ENCODE results near the gene GMCL1.

GRCh38 chr2:69797235-69797634 is 32.2 kb upstream of the GMCL1 start:
- TF ChIP-seq, protein P1, sequence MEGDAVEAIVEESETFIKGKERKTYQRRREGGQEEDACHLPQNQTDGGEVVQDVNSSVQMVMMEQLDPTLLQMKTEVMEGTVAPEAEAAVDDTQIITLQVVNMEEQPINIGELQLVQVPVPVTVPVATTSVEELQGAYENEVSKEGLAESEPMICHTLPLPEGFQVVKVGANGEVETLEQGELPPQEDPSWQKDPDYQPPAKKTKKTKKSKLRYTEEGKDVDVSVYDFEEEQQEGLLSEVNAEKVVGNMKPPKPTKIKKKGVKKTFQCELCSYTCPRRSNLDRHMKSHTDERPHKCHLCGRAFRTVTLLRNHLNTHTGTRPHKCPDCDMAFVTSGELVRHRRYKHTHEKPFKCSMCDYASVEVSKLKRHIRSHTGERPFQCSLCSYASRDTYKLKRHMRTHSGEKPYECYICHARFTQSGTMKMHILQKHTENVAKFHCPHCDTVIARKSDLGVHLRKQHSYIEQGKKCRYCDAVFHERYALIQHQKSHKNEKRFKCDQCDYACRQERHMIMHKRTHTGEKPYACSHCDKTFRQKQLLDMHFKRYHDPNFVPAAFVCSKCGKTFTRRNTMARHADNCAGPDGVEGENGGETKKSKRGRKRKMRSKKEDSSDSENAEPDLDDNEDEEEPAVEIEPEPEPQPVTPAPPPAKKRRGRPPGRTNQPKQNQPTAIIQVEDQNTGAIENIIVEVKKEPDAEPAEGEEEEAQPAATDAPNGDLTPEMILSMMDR (IDR thresholded peaks at IDR 0.05; ENCODE audit: low read length) = no peak
- no peak for TF ChIP-seq EZH2phosphoT487 (IDR thresholded peaks at IDR 0.05; ENCODE audit: low read length)
- no peak for TF ChIP-seq EZH2 (optimal IDR thresholded peaks at IDR 0.05; ENCODE audit: low read depth, low read length)

Measured in MM.1S (cell line).